Measurements from ENCODE around the gene PEDS1.
A peak's percentile ranks its signal among the peaks of the same experiment; 100 is the strongest.

The PEDS1 gene

GRCh38 chr20:50126662-50127061 lies 26.9 kb downstream of the PEDS1 start:
- no peaks in the 10 kb centered on the region for H3K9me3 ChIP-seq (ENCODE audit: insufficient read depth, low read depth, low read length)
- no peak overlapping the region for H3K27ac ChIP-seq (ENCODE audit: low read length)
- no peaks in the 10 kb centered on the region for H3K27me3 ChIP-seq (ENCODE audit: insufficient read depth, low read length)
- H3K4me1 ChIP-seq (ENCODE audit: insufficient read depth, low read length): no peaks in the 10 kb centered on the region
- peaks cover 65% of the 10 kb centered on the region for H3K36me3 ChIP-seq (ENCODE audit: insufficient read depth, low read depth, low read length)
- no peak overlapping the region for H3K9ac ChIP-seq (ENCODE audit: low read depth, low read length)
- H3K4me3 ChIP-seq (ENCODE audit: low read length): no peak overlapping the region

- Histone ChIP-seq H3K4me3 (ENCODE audit: low read length) (no peak overlapping the region), H3K9ac (ENCODE audit: low read depth, low read length) (no peak overlapping the region), H3K36me3 (ENCODE audit: insufficient read depth, low read depth, low read length) (peaks cover 56% of the 10 kb centered on the region), H3K27me3 (ENCODE audit: insufficient read depth, low read length) (no peaks in the 10 kb centered on the region), H3K27ac (ENCODE audit: low read length) (no peak overlapping the region), H3K9me3 (ENCODE audit: insufficient read depth, low read depth, low read length) (no peaks in the 10 kb centered on the region), H3K4me1 (ENCODE audit: insufficient read depth, low read length) (no peaks in the 10 kb centered on the region)
Observed at GRCh38 chr20:50125279-50125678, 28.2 kb downstream of the PEDS1 start.

GRCh38 chr20:50124496-50124895 lies 29.0 kb downstream of the PEDS1 start:
- no peaks in the 10 kb centered on the region for H3K27me3 ChIP-seq (ENCODE audit: insufficient read depth, low read length)
- no peaks in the 10 kb centered on the region for H3K4me1 ChIP-seq (ENCODE audit: insufficient read depth, low read length)
- H3K9ac ChIP-seq (ENCODE audit: low read depth, low read length): no peak overlapping the region
- no peak overlapping the region for H3K4me3 ChIP-seq (ENCODE audit: low read length)
- no peaks in the 10 kb centered on the region for H3K9me3 ChIP-seq (ENCODE audit: insufficient read depth, low read depth, low read length)
- peaks cover 53% of the 10 kb centered on the region for H3K36me3 ChIP-seq (ENCODE audit: insufficient read depth, low read depth, low read length)
- H3K27ac ChIP-seq (ENCODE audit: low read length): no peak overlapping the region

- no peak overlapping the region for H3K27ac ChIP-seq (ENCODE audit: low read length)
- H3K36me3 ChIP-seq (ENCODE audit: insufficient read depth, low read depth, low read length): peaks cover 43% of the 10 kb centered on the region
- H3K4me1 ChIP-seq (ENCODE audit: insufficient read depth, low read length): no peaks in the 10 kb centered on the region
- H3K9me3 ChIP-seq (ENCODE audit: insufficient read depth, low read depth, low read length): no peaks in the 10 kb centered on the region
- H3K4me3 ChIP-seq (ENCODE audit: low read length): no peak overlapping the region
- H3K27me3 ChIP-seq (ENCODE audit: insufficient read depth, low read length): no peaks in the 10 kb centered on the region
- H3K9ac ChIP-seq (ENCODE audit: low read depth, low read length): no peak overlapping the region
Observed at GRCh38 chr20:50123418-50123817, 30.1 kb downstream of the PEDS1 start.

GRCh38 chr20:50122763-50123162 lies 30.8 kb downstream of the PEDS1 start:
- no peak overlapping the region for H3K27ac ChIP-seq (ENCODE audit: low read length)
- H3K36me3 ChIP-seq (ENCODE audit: insufficient read depth, low read depth, low read length): peaks cover 36% of the 10 kb centered on the region
- H3K9me3 ChIP-seq (ENCODE audit: insufficient read depth, low read depth, low read length): no peaks in the 10 kb centered on the region
- H3K27me3 ChIP-seq (ENCODE audit: insufficient read depth, low read length): no peaks in the 10 kb centered on the region
- H3K9ac ChIP-seq (ENCODE audit: low read depth, low read length): no peak overlapping the region
- no peak overlapping the region for H3K4me3 ChIP-seq (ENCODE audit: low read length)
- no peaks in the 10 kb centered on the region for H3K4me1 ChIP-seq (ENCODE audit: insufficient read depth, low read length)

- Histone ChIP-seq H3K4me1 (ENCODE audit: insufficient read depth, low read length) (no peaks in the 10 kb centered on the region), H3K27me3 (ENCODE audit: insufficient read depth, low read length) (no peaks in the 10 kb centered on the region), H3K36me3 (ENCODE audit: insufficient read depth, low read depth, low read length) (peaks cover 29% of the 10 kb centered on the region), H3K9me3 (ENCODE audit: insufficient read depth, low read depth, low read length) (no peaks in the 10 kb centered on the region), H3K4me3 (ENCODE audit: low read length) (no peak overlapping the region), H3K27ac (ENCODE audit: low read length) (no peak overlapping the region), H3K9ac (ENCODE audit: low read depth, low read length) (no peak overlapping the region)
Observed at GRCh38 chr20:50121858-50122271, 31.7 kb downstream of the PEDS1 start.

- Histone ChIP-seq H3K4me1 (ENCODE audit: insufficient read depth, low read length) (no peaks in the 10 kb centered on the region), H3K9ac (ENCODE audit: low read depth, low read length) (no peak overlapping the region), H3K4me3 (ENCODE audit: low read length) (no peak overlapping the region), H3K27me3 (ENCODE audit: insufficient read depth, low read length) (no peaks in the 10 kb centered on the region), H3K27ac (ENCODE audit: low read length) (no peak overlapping the region), H3K36me3 (ENCODE audit: insufficient read depth, low read depth, low read length) (peaks cover 23% of the 10 kb centered on the region), H3K9me3 (ENCODE audit: insufficient read depth, low read depth, low read length) (no peaks in the 10 kb centered on the region)
Observed at GRCh38 chr20:50120935-50121693, 32.4 kb downstream of the PEDS1 start.

GRCh38 chr20:50118203-50118602 lies 35.3 kb downstream of the PEDS1 start:
- no peaks in the 10 kb centered on the region for H3K27me3 ChIP-seq (ENCODE audit: insufficient read depth, low read length)
- no peak overlapping the region for H3K27ac ChIP-seq (ENCODE audit: low read length)
- no peak overlapping the region for H3K4me3 ChIP-seq (ENCODE audit: low read length)
- H3K9ac ChIP-seq (ENCODE audit: low read depth, low read length): no peak overlapping the region
- H3K36me3 ChIP-seq (ENCODE audit: insufficient read depth, low read depth, low read length): no peaks in the 10 kb centered on the region
- H3K4me1 ChIP-seq (ENCODE audit: insufficient read depth, low read length): no peaks in the 10 kb centered on the region
- no peaks in the 10 kb centered on the region for H3K9me3 ChIP-seq (ENCODE audit: insufficient read depth, low read depth, low read length)

GRCh38 chr20:50116368-50116999 lies 37.0 kb downstream of the PEDS1 start:
- H3K9ac ChIP-seq (ENCODE audit: low read depth, low read length): peak overlapping the region; percentile 94; the same call in 1 of the 2 replicates

GRCh38 chr20:50115591-50116367 lies 37.7 kb downstream of the PEDS1 start:
- peak overlapping the region; percentile 89 for H3K4me3 ChIP-seq (ENCODE audit: low read length)
- H3K27me3 ChIP-seq (ENCODE audit: insufficient read depth, low read length): no peaks in the 10 kb centered on the region
- H3K36me3 ChIP-seq (ENCODE audit: insufficient read depth, low read depth, low read length): peaks cover 5% of the 10 kb centered on the region; the same call in 1 of the 2 replicates
- H3K27ac ChIP-seq (ENCODE audit: low read length): peak overlapping the region; percentile 35
- H3K9ac ChIP-seq (ENCODE audit: low read depth, low read length): peak overlapping the region; percentile 94
- peaks cover 10% of the 10 kb centered on the region for H3K4me1 ChIP-seq (ENCODE audit: insufficient read depth, low read length)
- no peaks in the 10 kb centered on the region for H3K9me3 ChIP-seq (ENCODE audit: insufficient read depth, low read depth, low read length)

More at GRCh38 chr20:50116368-50116999, 37.0 kb downstream of the PEDS1 start:
- Histone ChIP-seq H3K36me3 (ENCODE audit: insufficient read depth, low read depth, low read length) (no peaks in the 10 kb centered on the region), H3K4me3 (ENCODE audit: low read length) (peak overlapping the region; percentile 89), H3K9me3 (ENCODE audit: insufficient read depth, low read depth, low read length) (no peaks in the 10 kb centered on the region), H3K4me1 (ENCODE audit: insufficient read depth, low read length) (peaks cover 5% of the 10 kb centered on the region), H3K27ac (ENCODE audit: low read length) (no peak overlapping the region), H3K27me3 (ENCODE audit: insufficient read depth, low read length) (no peaks in the 10 kb centered on the region)

- no peak overlapping the region for H3K27ac ChIP-seq (ENCODE audit: low read length)
- peak overlapping the region; percentile 94 for H3K9ac ChIP-seq (ENCODE audit: low read depth, low read length)
- no peaks in the 10 kb centered on the region for H3K27me3 ChIP-seq (ENCODE audit: insufficient read depth, low read length)
- H3K9me3 ChIP-seq (ENCODE audit: insufficient read depth, low read depth, low read length): no peaks in the 10 kb centered on the region
- peaks cover 10% of the 10 kb centered on the region for H3K4me1 ChIP-seq (ENCODE audit: insufficient read depth, low read length)
- peak overlapping the region; percentile 89 for H3K4me3 ChIP-seq (ENCODE audit: low read length)
- peaks cover 6% of the 10 kb centered on the region; the same call in 1 of the 2 replicates for H3K36me3 ChIP-seq (ENCODE audit: insufficient read depth, low read depth, low read length)
Observed at GRCh38 chr20:50115041-50115512, 38.4 kb downstream of the PEDS1 start.
